GM18858 (cell line): ENCODE measurements around the gene HSD17B1.

Experiments
- ATAC-seq: cut with Tn5 transposase; IDR thresholded peaks from one replicate; pipeline ENCODE4 v1.9.1; 2021; ENCODE audit not compliant: unreplicated experiment

Gene HSD17B1

GRCh38 chr17:42598905-42599304 lies 46.2 kb downstream of the HSD17B1 start:
- ATAC-seq, result no peak

GRCh38 chr17:42603318-42603717 lies 50.6 kb downstream of the HSD17B1 start:
- ATAC-seq, result no peak
